Renal cortex interstitium (tissue), 11 donors: ENCODE measurements around the gene SULT1A2. TPM values are rescaled to one million over a fixed set of nuclear protein-coding genes. Genes with fewer than 3 reads are reported as not detected.
"Not testable (repeated sequence)": the region's sequence is repeated elsewhere in the genome, so short reads cannot be mapped to it uniquely, and the experiment has no call there.

Experiments used
- DNase-seq, 11 donors: peaks; one replicate each; pipeline ENCODE4 v3.0.0-alpha.2; 2013; ENCODE audit warnings: low read depth in 9 of 11, low spot score in 4 of 11; ENCODE audit errors: extremely low read depth in 1 of 11
- polyA plus RNA-seq, 3 donors: library from polyadenylated mRNA; unstranded; fragments of 120-200 nt; gene quantifications; one replicate each; pipeline ENCODE4 v1.2.1, GENCODE V29; 2013; ENCODE audit not compliant: insufficient read length in 3 of 3

The SULT1A2 gene
- polyA plus RNA-seq, 3 donors = 1.7 to 3.1 (median 2.0) TPM

- no peak for DNase-seq
Observed at GRCh38 chr16:28597692-28598261, 927 bp upstream of the SULT1A2 start.

GRCh38 chr16:28596115-28596630 lies 677 bp downstream of the SULT1A2 start:
- DNase-seq = no peak

GRCh38 chr16:28595451-28595850 lies 1.4 kb downstream of the SULT1A2 start:
- DNase-seq = not testable (repeated sequence)

GRCh38 chr16:28592979-28593553 lies 3.8 kb downstream of the SULT1A2 start:
- no peak for DNase-seq

- DNase-seq = no peak
Observed at GRCh38 chr16:28592511-28592910, 4.3 kb downstream of the SULT1A2 start.

GRCh38 chr16:28591355-28591754 lies 5.5 kb downstream of the SULT1A2 start:
- DNase-seq = no peak

- DNase-seq = no peak
Observed at GRCh38 chr16:28590384-28591340, 6.2 kb downstream of the SULT1A2 start.

- DNase-seq = no peak
Observed at GRCh38 chr16:28589930-28590329, 6.9 kb downstream of the SULT1A2 start.

- DNase-seq = no peak
Observed at GRCh38 chr16:28589069-28589468, 7.8 kb downstream of the SULT1A2 start.

GRCh38 chr16:28587386-28587785 lies 9.5 kb downstream of the SULT1A2 start:
- DNase-seq = no peak

GRCh38 chr16:28586466-28586865 lies 10.4 kb downstream of the SULT1A2 start:
- no peak for DNase-seq

GRCh38 chr16:28585674-28586073 lies 11.2 kb downstream of the SULT1A2 start:
- no peak for DNase-seq

- DNase-seq = no peak
Observed at GRCh38 chr16:28580726-28581315, 16.0 kb downstream of the SULT1A2 start.

GRCh38 chr16:28575446-28576109 lies 21.3 kb downstream of the SULT1A2 start:
- no peak for DNase-seq

GRCh38 chr16:28574925-28575324 lies 21.9 kb downstream of the SULT1A2 start:
- no peak for DNase-seq

- no peak for DNase-seq
Observed at GRCh38 chr16:28573738-28574718, 22.8 kb downstream of the SULT1A2 start.

- DNase-seq = peak in 10 of 11 donors; percentile 39 to 88 (median 68)
Observed at GRCh38 chr16:28572696-28573510, 23.9 kb downstream of the SULT1A2 start.
